ENCODE data around the gene ASPHD1.
"Not testable (repeated sequence)": the region's sequence is repeated elsewhere in the genome, so short reads cannot be mapped to it uniquely, and the experiment has no call there.

Gene ASPHD1

DNA sequence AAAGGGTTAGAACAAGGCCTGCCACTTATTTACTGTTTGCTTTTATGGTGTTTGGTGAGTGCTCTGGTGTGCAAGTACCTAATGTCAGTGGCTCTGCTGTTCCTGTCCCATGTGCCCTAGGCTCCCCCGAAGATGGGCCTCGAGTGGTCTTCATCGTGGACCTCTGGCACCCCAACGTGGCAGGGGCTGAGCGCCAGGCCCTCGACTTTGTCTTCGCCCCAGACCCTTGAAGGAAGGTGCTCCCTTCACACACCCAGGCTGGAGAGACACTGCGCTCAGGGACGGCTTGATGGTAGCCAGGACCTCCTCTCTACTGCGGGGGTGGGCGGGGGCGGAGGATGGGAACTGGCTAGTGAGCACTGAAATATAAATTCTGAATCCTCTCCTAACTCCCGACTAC lies 5.4 kb downstream of the ASPHD1 start:
- Histone ChIP-seq H3K4ac (ENCODE audit: low read depth, low read length) (no peak overlapping the region), H3K27ac (ENCODE audit: low read depth, low read length) (no peak overlapping the region), H3K56ac (ENCODE audit: low read length) (no peak overlapping the region), H3K23ac (ENCODE audit: low read length) (no peak overlapping the region), H3K18ac (ENCODE audit: low read length) (no peak overlapping the region), H3K4me3 (ENCODE audit: low read length) (no peak overlapping the region), H3K79me1 (ENCODE audit: low read length) (peaks cover 3% of the 10 kb centered on the region), H3K36me3 (ENCODE audit: control insufficient read depth, insufficient read depth, low read length) (peaks cover 3% of the 10 kb centered on the region), H2AK5ac (ENCODE audit: low read length) (no peak overlapping the region), H3K27me3 (ENCODE audit: insufficient read depth, low read length, poor library complexity) (no peaks in the 10 kb centered on the region), H4K5ac (ENCODE audit: low read length) (no peak overlapping the region), H3K4me2 (ENCODE audit: low read length) (no peak overlapping the region), H2BK120ac (ENCODE audit: low read depth, low read length) (no peak overlapping the region), H2BK5ac (ENCODE audit: low read length) (no peak overlapping the region), H2BK15ac (replicated peaks; ENCODE audit: low read depth) (no peak overlapping the region), H3K4me1 (ENCODE audit: control insufficient read depth, low read depth, low read length) (no peaks in the 10 kb centered on the region), H3K9ac (ENCODE audit: low read length) (no peak overlapping the region), H4K8ac (ENCODE audit: low read depth, low read length) (no peak overlapping the region), H3K79me2 (ENCODE audit: control insufficient read depth, insufficient read depth, low read length) (no peaks in the 10 kb centered on the region)
- no CpG with 5 or more reads among the region's 13 CpGs for WGBS (ENCODE audit: extremely low coverage, insufficient coverage, low lambda C conversion rate)
- no peak for DNase-seq

DNA sequence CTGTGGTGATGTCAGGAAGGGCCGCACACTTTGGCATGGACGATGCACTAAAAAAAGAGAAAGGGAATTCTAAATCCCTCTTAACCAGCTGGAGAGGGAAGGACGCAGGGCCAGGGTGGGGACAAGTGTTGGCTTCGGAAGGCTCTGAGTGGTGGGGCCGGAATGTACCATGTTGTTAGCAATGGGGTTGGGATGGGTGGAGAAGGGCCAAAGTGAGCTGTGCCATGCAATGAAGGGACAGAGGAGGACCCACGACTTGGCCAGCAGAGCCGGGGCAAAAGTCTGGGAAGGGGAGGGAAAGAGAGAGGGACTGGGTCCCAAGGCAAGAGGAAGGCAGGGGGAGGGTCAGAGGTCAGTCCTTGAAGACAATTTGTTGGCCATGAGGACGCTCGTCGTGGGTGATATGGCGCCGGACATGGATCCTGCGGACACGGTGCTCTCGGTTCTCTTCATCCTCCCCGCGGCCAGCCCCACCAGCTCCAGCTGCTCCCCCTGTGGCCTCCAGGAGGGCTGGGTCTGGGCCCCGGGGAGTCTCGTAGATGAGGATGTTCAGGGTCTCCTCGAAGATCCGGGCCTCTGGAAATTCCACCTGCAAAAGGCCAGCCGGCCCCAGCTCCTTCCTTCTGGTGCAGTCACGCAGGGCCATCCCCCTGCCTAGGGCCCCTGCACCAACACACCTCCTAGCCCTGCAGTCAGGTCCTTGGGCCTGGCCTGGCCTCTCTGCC lies 6.4 kb downstream of the ASPHD1 start:
- Histone ChIP-seq H3K4me1 (ENCODE audit: control insufficient read depth, low read depth, low read length) (no peaks in the 10 kb centered on the region), H3K4me3 (ENCODE audit: low read length) (no peak overlapping the region), H2AK5ac (ENCODE audit: low read length) (no peak overlapping the region), H3K27me3 (ENCODE audit: insufficient read depth, low read length, poor library complexity) (no peaks in the 10 kb centered on the region), H2BK15ac (replicated peaks; ENCODE audit: low read depth) (no peak overlapping the region), H3K27ac (ENCODE audit: low read depth, low read length) (no peak overlapping the region), H3K79me2 (ENCODE audit: control insufficient read depth, insufficient read depth, low read length) (no peaks in the 10 kb centered on the region), H3K79me1 (ENCODE audit: low read length) (peaks cover 3% of the 10 kb centered on the region), H3K4ac (ENCODE audit: low read depth, low read length) (no peak overlapping the region), H3K4me2 (ENCODE audit: low read length) (no peak overlapping the region), H2BK5ac (ENCODE audit: low read length) (no peak overlapping the region), H3K56ac (ENCODE audit: low read length) (no peak overlapping the region), H2BK120ac (ENCODE audit: low read depth, low read length) (no peak overlapping the region), H4K5ac (ENCODE audit: low read length) (no peak overlapping the region), H4K8ac (ENCODE audit: low read depth, low read length) (no peak overlapping the region), H3K9ac (ENCODE audit: low read length) (no peak overlapping the region), H3K23ac (ENCODE audit: low read length) (no peak overlapping the region), H3K18ac (ENCODE audit: low read length) (no peak overlapping the region), H3K36me3 (ENCODE audit: control insufficient read depth, insufficient read depth, low read length) (peaks cover 3% of the 10 kb centered on the region)
- DNase-seq = no peak
- WGBS (ENCODE audit: extremely low coverage, insufficient coverage, low lambda C conversion rate) = no CpG with 5 or more reads among the region's 23 CpGs

DNA sequence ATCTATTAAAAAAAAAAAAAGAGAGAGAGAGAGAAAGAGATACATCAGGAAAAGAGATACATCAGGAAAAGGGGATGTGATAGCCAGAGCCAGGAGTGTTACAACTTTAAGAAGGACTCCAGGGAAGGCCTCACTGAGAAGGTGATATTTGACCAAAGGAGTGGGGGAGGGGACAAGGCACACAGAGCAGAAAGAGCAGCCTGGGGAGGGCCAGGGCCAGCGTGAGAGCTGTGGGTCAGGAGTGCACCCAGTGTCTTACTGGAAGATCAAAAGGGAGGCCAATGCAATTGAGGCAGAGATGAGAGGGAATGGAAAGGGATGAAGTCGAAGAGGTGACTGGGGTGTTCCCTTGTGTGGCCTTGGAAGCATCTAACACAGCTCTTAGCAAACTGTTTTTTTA lies 7.7 kb downstream of the ASPHD1 start:
- Histone ChIP-seq H3K4me1 (ENCODE audit: control insufficient read depth, low read depth, low read length) (no peaks in the 10 kb centered on the region), H4K8ac (ENCODE audit: low read depth, low read length) (no peak overlapping the region), H3K4me2 (ENCODE audit: low read length) (no peak overlapping the region), H3K4me3 (ENCODE audit: low read length) (no peak overlapping the region), H2BK120ac (ENCODE audit: low read depth, low read length) (no peak overlapping the region), H3K56ac (ENCODE audit: low read length) (no peak overlapping the region), H3K79me2 (ENCODE audit: control insufficient read depth, insufficient read depth, low read length) (no peaks in the 10 kb centered on the region), H3K9ac (ENCODE audit: low read length) (no peak overlapping the region), H3K4ac (ENCODE audit: low read depth, low read length) (no peak overlapping the region), H2BK5ac (ENCODE audit: low read length) (no peak overlapping the region), H3K79me1 (ENCODE audit: low read length) (peaks cover 3% of the 10 kb centered on the region), H3K27ac (ENCODE audit: low read depth, low read length) (no peak overlapping the region), H3K36me3 (ENCODE audit: control insufficient read depth, insufficient read depth, low read length) (peaks cover 3% of the 10 kb centered on the region), H3K18ac (ENCODE audit: low read length) (no peak overlapping the region), H3K23ac (ENCODE audit: low read length) (no peak overlapping the region), H4K5ac (ENCODE audit: low read length) (no peak overlapping the region), H2BK15ac (replicated peaks; ENCODE audit: low read depth) (no peak overlapping the region), H2AK5ac (ENCODE audit: low read length) (no peak overlapping the region), H3K27me3 (ENCODE audit: insufficient read depth, low read length, poor library complexity) (no peaks in the 10 kb centered on the region)
- DNase-seq = no peak
- no CpG with 5 or more reads among the region's 2 CpGs for WGBS (ENCODE audit: extremely low coverage, insufficient coverage, low lambda C conversion rate)

DNA sequence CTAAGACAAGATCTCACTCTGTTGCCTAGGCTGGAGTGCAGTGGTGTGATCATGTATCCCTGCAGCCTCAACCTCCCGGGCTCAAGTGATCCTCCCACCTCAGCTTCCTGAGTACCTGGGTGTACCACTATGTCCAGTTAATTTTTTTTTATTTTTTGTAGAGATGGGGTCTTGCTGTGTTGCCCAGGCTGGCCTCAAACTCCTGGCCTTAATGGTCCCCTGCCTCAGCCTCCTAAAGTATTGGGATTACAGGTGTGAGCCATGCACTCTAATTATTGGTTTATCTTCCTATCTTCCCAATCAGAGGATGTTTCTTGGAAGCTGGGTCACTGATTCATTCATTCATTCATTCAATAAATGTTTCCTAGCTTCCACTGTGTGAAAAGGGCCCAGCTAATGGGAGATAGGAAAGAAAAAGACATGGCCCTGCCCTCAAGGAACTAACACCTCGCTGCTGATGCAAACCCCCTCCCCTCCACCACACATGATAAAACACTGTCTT lies 8.5 kb downstream of the ASPHD1 start:
- no CpG with 5 or more reads among the region's 2 CpGs for WGBS (ENCODE audit: extremely low coverage, insufficient coverage, low lambda C conversion rate)
- no peak overlapping the region for H3K23ac ChIP-seq (ENCODE audit: low read length)
- no peak overlapping the region for H3K9ac ChIP-seq (ENCODE audit: low read length)
- H3K4me1 ChIP-seq (ENCODE audit: control insufficient read depth, low read depth, low read length) = no peaks in the 10 kb centered on the region
- no peak overlapping the region for H3K18ac ChIP-seq (ENCODE audit: low read length)
- no peaks in the 10 kb centered on the region for H3K79me2 ChIP-seq (ENCODE audit: control insufficient read depth, insufficient read depth, low read length)
- no peak overlapping the region for H3K56ac ChIP-seq (ENCODE audit: low read length)
- no peak overlapping the region for H3K4me3 ChIP-seq (ENCODE audit: low read length)
- DNase-seq = no peak
- no peak overlapping the region for H2AK5ac ChIP-seq (ENCODE audit: low read length)
- no peak overlapping the region for H4K5ac ChIP-seq (ENCODE audit: low read length)
- no peaks in the 10 kb centered on the region for H3K79me1 ChIP-seq (ENCODE audit: low read length)
- no peak overlapping the region for H4K8ac ChIP-seq (ENCODE audit: low read depth, low read length)
- no peak overlapping the region for H2BK15ac ChIP-seq (replicated peaks; ENCODE audit: low read depth)
- peaks cover 3% of the 10 kb centered on the region for H3K36me3 ChIP-seq (ENCODE audit: control insufficient read depth, insufficient read depth, low read length)
- H3K27ac ChIP-seq (ENCODE audit: low read depth, low read length) = no peak overlapping the region
- no peaks in the 10 kb centered on the region for H3K27me3 ChIP-seq (ENCODE audit: insufficient read depth, low read length, poor library complexity)
- no peak overlapping the region for H3K4me2 ChIP-seq (ENCODE audit: low read length)
- no peak overlapping the region for H3K4ac ChIP-seq (ENCODE audit: low read depth, low read length)
- no peak overlapping the region for H2BK120ac ChIP-seq (ENCODE audit: low read depth, low read length)
- no peak overlapping the region for H2BK5ac ChIP-seq (ENCODE audit: low read length)

DNA sequence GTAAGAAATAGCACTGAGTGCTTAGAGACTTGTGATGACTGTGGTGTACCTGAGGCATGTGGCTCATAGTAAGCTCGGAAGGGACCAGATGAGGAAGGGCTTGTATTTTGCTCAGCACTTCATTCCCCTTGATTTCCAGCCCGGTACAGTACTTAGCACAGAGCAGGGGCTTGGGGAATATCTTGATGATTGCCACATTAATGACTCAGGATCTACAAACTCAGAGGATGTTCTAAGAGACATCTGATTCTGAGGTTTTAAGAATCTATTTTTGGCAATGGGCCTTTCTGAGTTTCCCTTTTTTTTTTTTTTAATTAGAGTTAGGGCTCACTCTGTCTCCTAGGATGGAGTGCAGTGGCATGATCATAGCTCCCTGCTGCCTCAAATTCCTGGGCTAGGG lies 9.1 kb downstream of the ASPHD1 start:
- no CpG with 5 or more reads among the region's 2 CpGs for WGBS (ENCODE audit: extremely low coverage, insufficient coverage, low lambda C conversion rate)
- no peak overlapping the region for H2BK5ac ChIP-seq (ENCODE audit: low read length)
- no peaks in the 10 kb centered on the region for H3K79me2 ChIP-seq (ENCODE audit: control insufficient read depth, insufficient read depth, low read length)
- no peak overlapping the region for H3K4me2 ChIP-seq (ENCODE audit: low read length)
- no peak overlapping the region for H2BK120ac ChIP-seq (ENCODE audit: low read depth, low read length)
- H3K27me3 ChIP-seq (ENCODE audit: insufficient read depth, low read length, poor library complexity) = no peaks in the 10 kb centered on the region
- no peak overlapping the region for H2AK5ac ChIP-seq (ENCODE audit: low read length)
- H2BK15ac ChIP-seq (replicated peaks; ENCODE audit: low read depth) = no peak overlapping the region
- no peak overlapping the region for H3K4ac ChIP-seq (ENCODE audit: low read depth, low read length)
- H3K4me1 ChIP-seq (ENCODE audit: control insufficient read depth, low read depth, low read length) = no peaks in the 10 kb centered on the region
- H3K18ac ChIP-seq (ENCODE audit: low read length) = no peak overlapping the region
- H3K23ac ChIP-seq (ENCODE audit: low read length) = no peak overlapping the region
- H3K36me3 ChIP-seq (ENCODE audit: control insufficient read depth, insufficient read depth, low read length) = peaks cover 3% of the 10 kb centered on the region
- H3K4me3 ChIP-seq (ENCODE audit: low read length) = no peak overlapping the region
- no peak overlapping the region for H4K8ac ChIP-seq (ENCODE audit: low read depth, low read length)
- H3K56ac ChIP-seq (ENCODE audit: low read length) = no peak overlapping the region
- H4K5ac ChIP-seq (ENCODE audit: low read length) = no peak overlapping the region
- H3K9ac ChIP-seq (ENCODE audit: low read length) = no peak overlapping the region
- H3K79me1 ChIP-seq (ENCODE audit: low read length) = no peaks in the 10 kb centered on the region
- no peak for DNase-seq
- no peak overlapping the region for H3K27ac ChIP-seq (ENCODE audit: low read depth, low read length)

DNA sequence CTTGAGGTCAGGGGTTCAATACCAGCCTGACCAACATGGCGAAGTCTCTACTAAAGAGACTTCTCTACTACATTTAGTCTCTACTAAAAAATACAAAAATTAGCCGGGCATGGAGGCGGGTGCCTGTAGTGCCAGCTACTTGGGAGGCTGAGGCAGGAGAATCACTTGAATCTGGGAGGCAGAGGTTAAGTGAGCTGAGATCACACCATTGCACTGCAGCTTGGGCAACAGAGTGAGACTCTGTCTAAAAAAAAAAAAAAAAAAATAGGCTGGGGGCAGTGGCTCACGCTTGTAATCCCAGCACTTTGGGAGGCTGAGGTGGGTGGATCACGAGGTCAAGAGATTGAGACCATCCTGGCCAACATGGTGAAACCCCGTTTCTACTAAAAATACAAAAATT lies 9.6 kb downstream of the ASPHD1 start:
- not testable (repeated sequence) for H3K79me2 ChIP-seq (ENCODE audit: control insufficient read depth, insufficient read depth, low read length); H3K4ac ChIP-seq (ENCODE audit: low read depth, low read length); H3K9ac ChIP-seq (ENCODE audit: low read length); H3K56ac ChIP-seq (ENCODE audit: low read length); H2BK120ac ChIP-seq (ENCODE audit: low read depth, low read length); H3K27me3 ChIP-seq (ENCODE audit: insufficient read depth, low read length, poor library complexity); H3K4me3 ChIP-seq (ENCODE audit: low read length); H3K23ac ChIP-seq (ENCODE audit: low read length); H2AK5ac ChIP-seq (ENCODE audit: low read length); H4K5ac ChIP-seq (ENCODE audit: low read length); H3K18ac ChIP-seq (ENCODE audit: low read length); H3K27ac ChIP-seq (ENCODE audit: low read depth, low read length); H3K36me3 ChIP-seq (ENCODE audit: control insufficient read depth, insufficient read depth, low read length); H2BK5ac ChIP-seq (ENCODE audit: low read length); H2BK15ac ChIP-seq (replicated peaks; ENCODE audit: low read depth); H4K8ac ChIP-seq (ENCODE audit: low read depth, low read length); H3K79me1 ChIP-seq (ENCODE audit: low read length); DNase-seq; H3K4me2 ChIP-seq (ENCODE audit: low read length); H3K4me1 ChIP-seq (ENCODE audit: control insufficient read depth, low read depth, low read length)
- no CpG with 5 or more reads among the region's 6 CpGs for WGBS (ENCODE audit: extremely low coverage, insufficient coverage, low lambda C conversion rate)
